Astrocyte (in vitro differentiated cells and primary cell): ENCODE measurements around the gene WEE2. TPM values are rescaled to one million over a fixed set of nuclear protein-coding genes. Genes with fewer than 3 reads are reported as not detected.
A peak's percentile ranks its signal among the peaks of the same experiment; 100 is the strongest.

Experiments used
- DNase-seq: peaks from one replicate; pipeline ENCODE4 v3.0.0-alpha.2; 2010; ENCODE audit warnings: low read depth
- FAIRE-seq: peaks from 2 replicates; lab custom pipeline; 2011; peaks lifted over from hg19 to GRCh38; lab: Jason Lieb, UNC
- H2AFZ ChIP-seq: 2 replicates; pipeline ENCODE4 v1.6.0; 2012; ENCODE audit warnings: low read depth, low read length, inconsistent platforms
- H3K27ac ChIP-seq: 2 replicates; pipeline ENCODE4 v1.5.1; 2011; ENCODE audit warnings: low read depth, low read length, inconsistent platforms
- H3K27me3 ChIP-seq: 2 replicates; pipeline ENCODE4 v1.6.0; 2011; ENCODE audit warnings: low read length, inconsistent platforms; ENCODE audit not compliant: insufficient read depth
- H3K36me3 ChIP-seq: 2 replicates; pipeline ENCODE4 v1.5.1; 2011; ENCODE audit warnings: low read length, inconsistent platforms; ENCODE audit not compliant: insufficient read depth
- H3K4me1 ChIP-seq: 2 replicates; pipeline ENCODE4 v1.5.1; 2011; ENCODE audit warnings: low read length, inconsistent platforms; ENCODE audit not compliant: insufficient read depth
- H3K4me2 ChIP-seq: 2 replicates; pipeline ENCODE4 v1.6.0; 2012; ENCODE audit warnings: low read length, inconsistent platforms
- H3K4me3 ChIP-seq: 2 replicates; pipeline ENCODE4 v1.5.1; 2011; ENCODE audit warnings: low read depth, mild to moderate bottlenecking, low read length, inconsistent platforms; ENCODE audit not compliant: insufficient read depth
- H3K79me2 ChIP-seq: 2 replicates; pipeline ENCODE4 v1.6.0; 2012; ENCODE audit warnings: mild to moderate bottlenecking, low read length, inconsistent platforms; ENCODE audit not compliant: insufficient read depth
- H3K9ac ChIP-seq: 2 replicates; pipeline ENCODE4 v1.6.0; 2012; ENCODE audit warnings: mild to moderate bottlenecking, low read length, inconsistent platforms
- H3K9me3 ChIP-seq: 2 replicates; pipeline ENCODE4 v1.5.1; 2012; ENCODE audit warnings: low read depth, mild to moderate bottlenecking, low read length, inconsistent platforms; ENCODE audit not compliant: insufficient read depth
- H4K20me1 ChIP-seq: 2 replicates; pipeline ENCODE4 v1.6.0; 2012; ENCODE audit warnings: low read length, inconsistent platforms; ENCODE audit not compliant: insufficient read depth
- H3K27ac Mint-ChIP-seq: one replicate; pipeline ENCODE4 v1.8.0; 2021; ENCODE audit warnings: mild to moderate bottlenecking, mixed read lengths; ENCODE audit not compliant: unreplicated experiment
- H3K27me3 Mint-ChIP-seq: one replicate; pipeline ENCODE4 v1.8.0; 2021; ENCODE audit warnings: low read depth, mixed read lengths; ENCODE audit not compliant: unreplicated experiment
- H3K36me3 Mint-ChIP-seq: one replicate; pipeline ENCODE4 v1.8.0; 2021; ENCODE audit warnings: low read depth, mixed read lengths; ENCODE audit not compliant: unreplicated experiment
- H3K4me1 Mint-ChIP-seq: one replicate; pipeline ENCODE4 v1.8.0; 2021; ENCODE audit warnings: low read depth, mixed read lengths; ENCODE audit not compliant: unreplicated experiment
- H3K4me3 Mint-ChIP-seq: one replicate; pipeline ENCODE4 v1.8.0; 2021; ENCODE audit warnings: mild to moderate bottlenecking, moderate library complexity, mixed read lengths; ENCODE audit not compliant: unreplicated experiment
- H3K9me3 Mint-ChIP-seq: one replicate; pipeline ENCODE4 v1.8.0; 2021; ENCODE audit warnings: mild to moderate bottlenecking, mixed read lengths; ENCODE audit not compliant: unreplicated experiment
- CTCF ChIP-seq: IDR thresholded peaks from 2 replicates; pipeline ENCODE4 v1.5.1; 2011; ENCODE audit warnings: low read depth, mild to moderate bottlenecking, inconsistent platforms, low read length, moderate library complexity; ENCODE audit not compliant: insufficient read depth
- EZH2 ChIP-seq: IDR thresholded peaks from 2 replicates; pipeline ENCODE4 v1.6.1; 2012; ENCODE audit warnings: mild to moderate bottlenecking, low read length, inconsistent platforms; ENCODE audit not compliant: insufficient read depth
- total RNA-seq: library from RNA; stranded (reverse); gene quantifications from 2 replicates; pipeline ENCODE4 v1.2.1, GENCODE V29; 2021

WEE2 gene
- total RNA-seq, 1 donor from 2014 or later = not detected

DNA sequence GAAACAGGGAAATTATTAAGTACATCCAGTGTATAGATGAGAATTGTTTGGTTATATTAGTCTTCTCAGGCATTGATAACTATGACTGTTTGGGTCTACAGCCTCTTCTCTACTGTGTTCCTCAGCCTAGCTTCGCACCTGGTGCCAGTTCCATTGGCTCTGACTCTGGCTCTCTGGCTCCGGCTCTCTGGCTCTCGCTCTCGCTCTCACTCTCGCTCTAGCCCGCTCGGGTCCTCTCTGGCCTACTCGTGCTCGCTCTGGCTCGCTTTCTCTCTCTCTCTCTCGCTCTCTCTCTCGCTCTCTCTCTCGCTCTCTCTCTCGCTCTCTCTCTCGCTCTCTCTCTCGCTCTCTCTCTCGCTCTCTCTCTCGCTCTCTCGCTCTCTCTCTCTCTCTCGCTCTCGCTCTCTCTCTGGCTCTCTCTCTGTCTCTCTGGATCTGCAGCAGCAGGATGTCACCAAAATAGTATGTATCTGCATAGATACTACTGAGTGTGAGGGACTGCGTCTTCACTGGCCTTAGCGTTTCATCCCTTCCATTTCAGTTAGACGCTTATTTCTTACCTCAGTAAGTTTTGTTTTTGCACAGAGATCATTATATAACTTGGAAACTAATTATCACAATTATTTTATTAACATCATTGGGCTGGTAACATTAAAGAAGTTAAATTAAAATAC is 23.5 kb downstream of the WEE2 start:
- Histone ChIP-seq H3K4me3 (no peak overlapping the region), H3K9me3 (no peaks in the 10 kb centered on the region), H4K20me1 (no peaks in the 10 kb centered on the region), H3K27me3 (no peaks in the 10 kb centered on the region), H3K27ac (no peak overlapping the region), H3K4me2 (no peak overlapping the region), H3K9ac (no peak overlapping the region), H2AFZ (no peak overlapping the region), H3K4me1 (no peaks in the 10 kb centered on the region), H3K79me2 (no peaks in the 10 kb centered on the region), H3K36me3 (no peaks in the 10 kb centered on the region)
- DNase-seq (no peak), FAIRE-seq (no peak)
- H3K9me3 Mint-ChIP-seq = no peaks in the 10 kb centered on the region
- H3K27ac Mint-ChIP-seq = no peak overlapping the region
- TF ChIP-seq EZH2 (no peak), CTCF (no peak)
- H3K27me3 Mint-ChIP-seq = no peaks in the 10 kb centered on the region
- H3K36me3 Mint-ChIP-seq = no peaks in the 10 kb centered on the region
- no peak overlapping the region for H3K4me3 Mint-ChIP-seq
- H3K4me1 Mint-ChIP-seq = no peaks in the 10 kb centered on the region

DNA sequence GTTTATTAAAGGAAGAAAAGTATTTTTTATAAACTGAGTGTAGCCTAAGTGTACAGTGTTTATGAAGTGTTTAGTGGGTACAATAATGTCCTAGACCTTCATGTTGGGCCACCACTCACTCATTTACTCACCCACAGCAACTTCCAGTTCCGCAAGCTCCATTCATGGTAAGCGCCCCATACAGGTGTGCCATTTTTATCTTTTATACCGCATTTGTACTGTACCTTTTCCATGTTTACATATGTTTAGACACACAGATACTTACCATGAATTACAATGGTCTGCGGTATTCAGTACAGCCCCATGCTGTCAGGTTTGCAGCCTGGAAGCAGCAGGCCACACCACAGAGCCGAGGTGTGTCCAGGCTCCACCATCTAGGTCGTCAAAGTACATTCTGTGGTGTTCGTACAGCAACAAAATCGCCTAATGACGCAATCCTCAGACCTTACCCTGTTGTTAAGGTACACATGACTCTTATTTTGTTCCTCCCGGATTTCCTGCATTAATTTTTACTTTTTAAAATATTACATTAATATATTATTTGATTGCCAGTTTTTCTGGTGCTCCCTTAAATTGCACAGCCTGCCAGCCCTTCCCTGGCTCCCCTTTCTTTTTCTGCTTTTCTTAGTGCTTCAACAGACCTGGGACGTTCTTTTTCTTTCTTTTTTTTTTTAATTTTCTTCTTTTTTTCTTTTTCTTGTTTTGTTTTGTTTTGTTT is 29.1 kb downstream of the WEE2 start:
- H3K27ac Mint-ChIP-seq = peak overlapping the region; percentile 99
- FAIRE-seq = no peak
- H3K27me3 Mint-ChIP-seq = no peaks in the 10 kb centered on the region
- Histone ChIP-seq H3K4me2 (peak overlapping the region; percentile 88), H4K20me1 (peaks cover 6% of the 10 kb centered on the region), H3K9ac (peak overlapping the region; percentile 95), H2AFZ (peak overlapping the region; percentile 84), H3K4me1 (peaks cover 15% of the 10 kb centered on the region), H3K9me3 (no peaks in the 10 kb centered on the region), H3K27ac (peak overlapping the region; percentile 92), H3K27me3 (no peaks in the 10 kb centered on the region), H3K79me2 (peaks cover 33% of the 10 kb centered on the region), H3K36me3 (peaks cover 11% of the 10 kb centered on the region), H3K4me3 (peak overlapping the region; percentile 96)
- peaks cover under 1% of the 10 kb centered on the region for H3K36me3 Mint-ChIP-seq
- peaks cover 8% of the 10 kb centered on the region for H3K4me1 Mint-ChIP-seq
- TF ChIP-seq CTCF = no peak
- no peak for TF ChIP-seq EZH2
- peak overlapping the region; percentile 99 for H3K4me3 Mint-ChIP-seq
- no peak for DNase-seq
- no peaks in the 10 kb centered on the region for H3K9me3 Mint-ChIP-seq
